Activated T-cell treated with anti-CD3 and anti-CD28 coated beads for 1 hour (primary cell): Measurements from ENCODE around the gene AP2S1.
"Not testable (repeated sequence)": the region's sequence is repeated elsewhere in the genome, so short reads cannot be mapped to it uniquely, and the experiment has no call there.

ENCODE experiments used
- DNase-seq: peaks from one replicate; pipeline ENCODE4 v3.0.0-alpha.2; 2020; ENCODE audit warnings: low read depth

The AP2S1 gene

DNA sequence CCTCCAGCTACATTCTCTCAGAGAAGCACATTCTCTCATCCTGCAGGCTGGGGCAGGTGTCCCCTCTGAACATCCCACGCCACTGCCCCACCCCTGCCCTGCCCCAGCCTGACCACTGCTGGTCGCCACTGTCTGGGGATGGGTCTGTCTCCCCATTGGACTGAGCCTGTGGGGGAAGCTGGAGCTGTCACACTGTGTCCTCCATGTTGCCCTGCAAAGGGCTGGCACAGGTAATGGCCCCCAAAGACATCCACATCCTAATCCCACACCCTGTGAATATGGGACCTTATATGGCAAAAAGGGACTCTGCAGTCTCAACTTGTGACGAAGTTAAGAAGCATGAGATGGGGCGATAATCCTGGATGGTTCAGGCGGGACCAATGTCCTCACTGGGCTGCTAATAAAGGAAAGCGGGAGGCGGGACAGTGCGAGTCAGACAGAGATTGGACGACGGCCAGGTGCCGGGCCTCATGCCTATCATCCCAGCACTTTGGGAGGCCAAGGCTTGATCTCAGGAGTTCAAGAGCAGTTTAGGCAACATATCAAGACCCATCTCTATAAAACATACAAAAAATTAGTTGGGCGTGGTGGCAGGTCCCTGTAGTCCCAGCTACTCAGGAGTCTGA lies 9.1 kb downstream of the AP2S1 start:
- no peak for DNase-seq

DNA sequence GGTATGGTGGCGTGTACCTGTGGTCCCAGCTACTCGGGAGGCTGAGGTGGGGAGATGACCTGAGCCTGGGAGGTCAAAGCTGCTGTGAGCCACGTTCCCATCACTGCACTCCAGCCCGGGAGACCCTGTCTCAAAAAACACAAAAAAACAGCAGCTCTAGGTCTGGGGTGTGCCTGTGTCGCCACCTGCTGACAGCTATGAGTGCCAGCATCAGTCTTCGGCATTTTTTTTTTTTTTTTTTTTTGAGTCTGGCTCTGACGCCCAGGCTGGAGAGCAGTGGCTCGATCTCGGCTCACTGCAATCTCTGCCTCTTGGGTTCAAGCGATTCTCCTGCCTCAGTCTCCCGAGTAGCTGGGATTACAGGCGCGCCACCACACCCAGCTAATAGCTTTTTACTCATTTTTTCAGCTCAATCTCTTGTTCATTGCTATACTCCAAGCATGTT lies 10.1 kb downstream of the AP2S1 start:
- peak; percentile 33 for DNase-seq

DNA sequence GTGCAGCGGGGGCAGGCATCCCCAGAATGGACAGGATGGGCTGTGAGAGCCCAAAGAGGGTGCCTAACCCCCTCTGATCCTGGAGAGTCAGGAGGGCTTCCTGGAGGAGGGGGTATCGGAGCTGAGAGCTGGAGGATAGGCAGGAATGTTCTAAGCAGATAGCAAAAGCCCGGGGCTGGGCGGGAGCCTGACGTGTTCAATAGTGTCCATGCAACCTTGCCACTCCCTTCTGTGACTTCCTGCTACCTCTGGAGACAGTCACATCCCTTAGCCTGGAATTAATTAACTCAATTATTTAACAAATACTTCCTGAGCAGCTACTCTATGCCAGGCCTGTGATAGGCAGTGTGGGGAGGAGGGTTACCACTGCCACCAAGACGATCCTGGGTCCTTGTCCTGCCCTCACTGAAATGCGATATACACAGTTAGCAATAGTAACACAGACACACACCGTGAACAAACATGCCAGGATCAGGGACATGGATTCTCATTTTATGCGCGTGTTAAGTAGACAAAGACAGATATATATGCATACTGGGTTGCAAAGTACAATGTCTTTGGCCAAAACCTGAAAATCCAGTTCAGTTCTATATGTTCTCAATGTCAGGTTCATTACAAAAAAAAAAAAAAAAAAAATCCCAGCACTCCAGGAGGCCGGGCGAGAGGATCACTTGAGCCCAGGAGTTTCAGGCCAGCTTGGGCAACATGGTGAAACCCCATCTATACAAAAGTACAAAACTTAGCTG lies 10.7 kb downstream of the AP2S1 start:
- DNase-seq, result no peak

DNA sequence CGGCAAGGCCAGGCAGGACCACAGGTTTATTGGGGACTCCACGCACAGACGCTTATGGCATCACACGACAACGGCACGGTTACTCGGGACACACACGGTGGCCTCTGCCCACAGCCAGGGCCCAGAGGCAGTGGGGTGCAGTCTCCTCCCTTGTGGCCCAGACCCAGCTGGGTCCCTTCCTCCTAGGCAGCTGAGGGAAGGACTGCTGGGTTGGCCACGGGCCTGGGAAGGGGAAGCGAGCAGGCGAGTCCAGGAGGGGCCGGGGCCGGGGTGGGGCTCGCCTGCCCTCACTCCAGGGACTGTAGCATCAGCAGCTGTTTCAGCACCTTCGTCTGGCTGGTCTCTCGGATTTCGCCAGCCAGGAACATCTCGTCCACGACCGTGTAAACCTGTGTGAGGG lies 12.5 kb downstream of the AP2S1 start:
- DNase-seq, result no peak

DNA sequence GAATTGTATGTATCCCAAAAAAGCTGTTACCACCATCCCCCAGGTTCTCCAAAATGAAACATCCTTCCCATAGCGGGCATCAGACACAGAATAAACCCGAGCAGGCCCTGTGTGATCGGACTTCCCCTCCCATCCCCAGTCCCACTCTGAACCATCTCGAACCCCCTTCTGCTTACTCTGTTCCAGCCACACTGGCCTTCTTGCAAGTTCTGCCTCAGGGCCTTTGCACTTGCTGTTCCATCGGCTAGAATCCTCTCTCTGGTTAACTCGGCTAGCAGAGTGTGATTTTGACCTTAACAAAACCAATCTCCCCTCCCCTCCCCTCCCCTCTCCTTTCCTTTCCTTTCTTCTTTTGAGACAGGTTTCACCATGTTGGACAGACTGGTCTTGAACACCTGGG lies 15.7 kb downstream of the AP2S1 start:
- no peak for DNase-seq

DNA sequence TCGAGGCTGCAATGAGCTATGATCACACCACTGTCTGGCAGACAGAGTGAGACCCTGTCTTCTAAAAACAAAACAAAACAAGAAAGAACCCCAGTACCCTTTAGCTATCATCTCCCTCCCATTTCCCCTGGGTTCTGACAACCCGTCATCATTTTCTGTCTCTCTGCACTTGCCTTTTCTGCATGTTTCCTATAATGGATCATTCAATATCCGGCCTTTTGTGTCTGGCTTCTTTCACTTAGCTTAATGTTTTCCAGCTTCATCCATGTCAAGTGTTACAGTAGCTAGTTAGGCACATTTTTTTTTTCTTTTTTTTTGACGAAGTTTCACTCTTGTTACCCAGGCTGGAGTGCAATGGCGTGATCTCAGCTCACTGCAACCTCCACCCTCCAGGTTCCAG lies 16.5 kb downstream of the AP2S1 start:
- DNase-seq, result no peak

DNA sequence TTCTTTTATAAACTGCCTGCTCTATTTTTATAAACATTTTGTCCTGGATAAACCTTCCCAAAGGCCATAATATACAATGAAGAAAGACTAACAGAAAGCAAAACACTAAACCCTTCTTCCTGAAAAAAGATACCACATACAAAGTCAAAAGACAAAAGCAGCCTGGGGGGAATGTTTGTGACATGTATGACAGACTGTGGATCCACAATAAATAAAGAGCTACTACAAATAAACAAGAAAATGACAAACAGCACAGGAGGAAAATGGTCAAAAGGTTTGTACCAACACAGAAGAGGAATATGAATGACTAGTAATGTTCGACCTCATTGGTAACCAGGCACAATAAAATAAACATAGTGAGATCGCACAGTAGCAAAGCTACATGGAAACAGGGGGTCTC lies 19.8 kb downstream of the AP2S1 start:
- no peak for DNase-seq

DNA sequence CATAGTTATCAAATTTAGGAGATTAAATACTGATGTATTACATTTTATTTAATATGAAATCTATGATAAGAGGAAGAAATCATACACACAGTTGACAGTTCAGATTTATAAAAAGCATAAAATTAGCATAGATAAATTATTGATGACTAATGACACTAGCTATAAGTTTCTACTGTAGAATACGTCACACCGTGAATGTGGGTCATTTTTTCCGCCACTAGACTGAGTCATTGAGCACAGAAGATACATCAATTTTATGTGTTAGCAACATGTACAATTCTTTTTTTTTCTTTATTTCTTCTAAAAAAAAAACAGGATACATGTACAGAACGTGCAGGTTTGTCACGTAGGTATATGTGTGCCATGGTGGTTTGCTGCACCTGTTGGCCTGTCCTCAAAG lies 22.2 kb downstream of the AP2S1 start:
- DNase-seq, result no peak

DNA sequence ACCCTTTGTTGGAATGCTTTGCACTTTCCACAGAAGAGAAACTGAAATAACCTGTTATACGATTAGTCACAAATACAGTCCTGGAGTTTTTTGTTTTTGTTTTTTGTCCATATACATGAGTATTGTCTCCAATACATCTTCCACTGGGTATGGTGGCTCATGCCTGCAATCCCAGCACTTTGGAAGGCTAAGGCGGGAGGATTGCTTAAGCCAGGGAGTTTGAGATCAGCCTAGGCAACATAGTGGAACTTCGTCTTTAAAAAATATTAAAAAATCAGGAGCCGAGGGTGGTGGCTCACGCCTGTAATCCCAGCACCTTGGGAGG lies 25.0 kb downstream of the AP2S1 start:
- DNase-seq, result no peak

DNA sequence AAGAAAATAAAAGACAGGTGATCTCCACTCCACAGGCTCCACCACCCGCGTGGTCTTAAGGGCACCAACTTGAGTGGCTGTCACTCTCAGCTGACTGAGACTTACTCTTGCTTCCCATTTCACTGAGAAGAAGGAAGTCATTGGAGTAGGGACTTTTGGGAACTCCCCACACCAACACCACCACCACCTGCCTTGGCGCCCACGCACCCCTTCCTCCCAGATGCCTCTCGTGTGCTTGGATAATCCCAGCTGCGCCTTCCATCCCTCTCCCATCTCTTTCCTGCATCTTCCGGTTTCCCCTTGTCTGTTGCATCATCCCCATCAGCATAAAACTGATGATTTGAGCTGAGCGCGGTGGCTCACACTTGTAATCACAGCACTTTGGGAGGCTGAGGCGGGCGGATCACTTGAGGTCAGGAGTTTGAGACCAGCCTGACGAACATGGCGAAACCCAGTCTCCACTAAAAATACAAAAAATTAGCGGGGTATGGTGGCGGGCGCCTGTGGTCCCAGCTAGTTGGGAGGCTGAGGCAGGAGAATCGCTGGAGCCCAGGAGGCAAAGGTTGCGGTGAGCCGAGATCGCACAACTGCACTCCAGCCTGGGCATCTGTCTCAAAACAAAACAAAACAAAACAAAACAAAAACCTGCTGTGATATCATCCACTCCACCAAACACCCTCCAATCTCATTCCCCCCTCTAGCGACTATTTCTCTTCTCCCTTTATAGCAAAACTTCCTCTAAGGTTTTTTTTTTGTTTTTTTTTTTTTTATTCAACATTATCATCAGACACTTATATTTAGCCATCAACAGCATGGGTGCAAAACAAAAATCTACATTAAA lies 25.5 kb downstream of the AP2S1 start:
- DNase-seq, result no peak

DNA sequence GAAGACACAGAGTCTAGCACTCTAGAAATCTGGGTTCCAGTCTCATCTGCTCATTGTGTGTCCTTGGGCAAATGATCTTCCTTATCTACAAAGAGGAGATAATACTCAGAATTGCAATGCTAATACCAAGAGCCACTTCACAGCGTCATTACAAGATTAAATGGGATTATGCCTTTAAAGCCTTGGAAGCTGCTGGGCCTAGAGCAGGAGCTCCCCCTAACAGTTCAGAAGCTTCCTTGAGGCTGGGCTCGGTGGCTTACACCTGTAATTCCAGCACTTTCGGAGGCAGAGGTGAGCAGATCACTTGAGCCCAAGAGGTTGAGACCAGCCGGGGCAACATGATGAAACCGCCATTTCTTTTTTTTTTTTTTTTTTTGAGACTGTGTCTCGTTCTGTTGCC lies 27.6 kb downstream of the AP2S1 start:
- no peak for DNase-seq

DNA sequence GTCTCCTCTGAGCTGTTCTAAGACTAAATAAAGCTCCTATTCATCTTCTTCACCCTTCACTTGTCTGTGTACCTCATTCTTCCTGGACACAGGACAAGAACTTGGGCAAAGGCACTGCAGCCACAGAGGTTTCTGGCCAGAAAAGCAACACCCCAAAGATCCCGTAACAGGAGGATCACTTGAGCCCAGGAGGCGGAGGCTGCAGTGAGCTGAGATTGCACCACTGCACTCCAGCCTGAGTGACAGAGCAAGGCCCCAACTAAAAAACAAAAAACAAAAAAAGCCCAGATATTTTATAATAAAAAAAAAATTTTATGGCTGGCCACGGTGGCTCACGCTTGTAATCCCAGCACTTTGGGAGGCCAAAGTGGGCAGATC lies 28.2 kb downstream of the AP2S1 start:
- not testable (repeated sequence) for DNase-seq

DNA sequence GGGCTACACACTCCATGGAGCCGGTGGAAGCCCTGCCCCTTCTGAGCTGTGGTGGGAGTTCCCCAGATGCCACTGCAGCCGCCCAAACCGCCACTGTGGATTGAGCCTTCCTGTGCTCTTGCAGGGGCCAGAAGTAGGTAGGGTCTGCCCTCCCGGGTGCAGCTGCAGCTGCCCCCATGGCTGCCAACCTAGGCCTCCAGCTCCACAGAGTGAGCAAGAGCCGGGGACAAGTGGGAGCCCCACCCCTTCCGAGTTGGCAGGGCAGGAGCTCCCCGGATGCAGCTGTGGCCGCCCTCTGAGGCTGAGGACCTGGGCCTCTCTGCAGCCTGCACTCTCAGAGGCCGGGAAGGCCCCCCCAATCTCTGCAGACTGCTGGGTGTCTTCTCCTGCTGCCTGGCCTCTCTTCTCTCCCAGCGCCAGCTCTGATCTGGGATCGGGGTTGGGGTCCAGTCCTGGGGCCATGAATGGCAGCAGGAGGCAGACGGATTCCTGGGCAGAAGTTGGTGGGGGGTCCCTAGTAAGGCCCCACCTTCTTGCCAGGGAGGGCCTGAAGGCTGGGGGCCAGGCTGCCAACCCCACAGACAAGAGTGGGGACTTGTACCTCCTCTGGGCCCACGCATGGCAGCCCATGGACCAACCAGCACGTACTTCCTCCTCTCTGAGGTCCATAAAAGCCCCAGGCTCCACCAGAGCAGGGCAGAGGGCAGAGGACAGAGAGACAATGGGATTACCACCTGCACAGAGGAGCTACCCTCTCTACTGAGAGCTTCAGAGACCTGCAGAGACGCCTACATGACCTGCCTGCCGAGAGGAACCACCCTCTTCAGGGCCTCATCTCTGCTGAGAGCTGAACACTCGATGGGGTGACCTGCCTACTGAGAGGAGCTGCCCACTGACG lies 28.9 kb downstream of the AP2S1 start:
- peak; percentile 45 for DNase-seq

DNA sequence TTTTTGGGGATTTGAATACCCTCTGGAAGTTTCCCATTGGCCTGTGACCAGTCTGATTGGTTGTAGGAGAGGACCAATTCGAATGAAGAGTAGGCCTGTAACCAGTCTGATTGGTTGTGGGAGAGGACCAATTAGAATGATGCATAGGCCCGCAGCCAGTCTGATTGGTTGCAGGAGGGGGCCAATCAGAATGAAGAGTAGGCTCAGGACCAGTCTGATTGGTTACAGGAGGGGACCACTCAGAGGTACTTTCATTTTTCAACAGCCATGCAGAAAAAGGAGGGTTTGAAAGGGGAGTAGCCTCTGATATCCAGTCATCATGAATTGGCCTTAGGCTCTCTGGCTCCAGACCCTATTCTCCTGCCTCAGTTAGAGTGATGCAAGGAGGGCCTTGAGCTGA lies 31.8 kb downstream of the AP2S1 start:
- no peak for DNase-seq

DNA sequence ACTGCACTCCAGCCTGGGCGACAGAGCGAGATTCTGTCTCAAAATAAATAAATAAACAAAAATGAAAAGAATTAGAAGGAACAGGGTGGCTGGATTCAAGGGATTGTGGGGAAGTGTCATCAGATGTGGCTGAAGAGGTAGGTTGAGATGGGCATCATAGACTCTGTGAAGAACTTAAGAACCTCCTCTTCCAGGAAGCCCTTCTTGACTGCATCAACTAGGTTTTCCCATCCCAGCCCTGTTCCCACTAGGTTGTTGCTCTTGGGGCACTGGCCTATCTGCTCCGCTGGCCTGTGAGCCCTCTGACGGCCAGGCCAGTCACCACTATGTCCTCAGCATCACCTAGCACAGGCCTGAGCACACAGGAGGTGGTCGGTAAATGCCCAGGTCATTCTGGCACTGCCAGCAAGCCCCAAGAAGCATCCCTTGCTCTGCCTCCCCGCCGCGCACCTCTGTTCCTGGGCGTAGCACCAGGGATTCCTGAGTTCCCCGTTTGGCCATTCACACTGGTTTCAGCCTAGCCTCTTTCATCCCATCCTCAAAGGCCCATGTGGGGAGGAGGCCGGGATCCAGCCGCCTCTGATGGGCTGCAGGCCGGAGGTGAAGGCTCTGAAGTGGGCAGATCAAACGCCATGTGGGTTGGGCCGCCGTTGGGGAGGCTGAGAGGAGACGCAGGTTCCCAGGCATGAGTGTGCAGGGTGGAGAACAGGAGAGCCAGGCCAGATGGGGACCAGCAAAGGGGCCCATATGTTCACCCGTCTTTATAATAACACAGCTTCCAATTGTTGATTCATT lies 34.6 kb downstream of the AP2S1 start:
- no peak for DNase-seq

DNA sequence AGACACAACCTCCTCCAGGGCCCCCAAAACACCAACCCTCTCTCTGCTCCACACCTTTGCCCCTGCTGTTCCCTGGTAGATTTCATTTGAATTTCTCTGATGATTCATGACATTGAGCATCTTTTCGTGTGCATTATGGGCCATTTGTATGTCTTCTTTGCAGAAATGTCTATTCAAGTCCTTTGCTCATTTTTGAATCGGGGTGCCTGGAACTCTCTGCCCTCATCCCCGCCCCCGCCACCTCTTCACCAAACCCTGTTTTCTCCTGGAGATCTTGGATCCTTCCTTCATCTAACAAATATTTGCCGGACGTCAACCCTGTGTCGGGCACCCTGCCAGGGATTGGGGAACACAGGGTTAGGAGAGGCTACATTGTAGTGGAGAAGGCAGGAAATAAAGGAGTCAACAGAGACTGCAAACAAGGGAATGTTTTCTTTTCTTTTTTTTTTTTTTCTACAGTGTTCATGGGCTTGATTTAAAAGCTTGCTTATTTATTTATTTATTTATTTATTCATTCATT lies 36.7 kb downstream of the AP2S1 start:
- DNase-seq, result no peak

DNA sequence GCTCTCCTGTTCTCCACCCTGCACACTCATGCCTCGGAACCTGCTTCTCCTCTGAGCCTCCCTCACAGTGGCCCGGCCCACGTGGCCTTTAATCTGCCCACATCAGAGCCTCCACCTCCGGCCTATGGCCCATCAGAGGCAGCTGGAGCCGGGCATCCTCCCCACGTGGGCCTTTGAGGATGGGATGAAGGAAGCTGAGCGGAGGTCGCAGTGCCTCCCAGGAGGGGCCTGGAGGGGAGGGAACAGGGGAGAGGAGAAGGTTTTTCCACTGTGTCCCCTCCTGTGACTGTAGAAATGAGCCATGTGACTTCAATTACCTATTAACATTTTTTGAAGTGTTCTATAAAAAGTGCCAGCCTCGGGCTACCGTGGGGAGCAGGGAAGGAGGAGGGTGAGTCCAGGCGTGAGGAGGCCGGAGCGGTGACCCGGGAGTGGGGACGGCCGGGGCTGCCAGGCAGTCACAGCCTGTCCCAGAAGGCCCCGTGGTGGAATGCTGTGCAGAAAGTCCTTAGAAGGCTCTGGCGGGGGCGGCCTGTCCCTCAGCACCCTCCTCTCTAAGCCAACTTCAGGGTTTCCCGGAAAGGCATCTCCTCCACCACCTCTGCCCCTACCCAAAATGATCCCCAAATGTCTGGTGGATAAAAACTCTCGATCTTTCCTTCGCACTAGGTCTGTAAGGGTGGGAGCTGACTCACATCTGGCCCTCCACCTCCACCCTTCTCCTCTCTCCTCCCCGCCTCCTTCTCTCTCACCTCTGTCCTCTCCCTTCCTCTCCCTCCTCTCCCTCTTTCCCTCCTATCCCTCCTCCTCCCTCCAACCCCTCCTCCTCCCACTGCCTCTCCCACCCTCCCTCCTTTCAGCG lies 37.4 kb downstream of the AP2S1 start:
- DNase-seq, result no peak

DNA sequence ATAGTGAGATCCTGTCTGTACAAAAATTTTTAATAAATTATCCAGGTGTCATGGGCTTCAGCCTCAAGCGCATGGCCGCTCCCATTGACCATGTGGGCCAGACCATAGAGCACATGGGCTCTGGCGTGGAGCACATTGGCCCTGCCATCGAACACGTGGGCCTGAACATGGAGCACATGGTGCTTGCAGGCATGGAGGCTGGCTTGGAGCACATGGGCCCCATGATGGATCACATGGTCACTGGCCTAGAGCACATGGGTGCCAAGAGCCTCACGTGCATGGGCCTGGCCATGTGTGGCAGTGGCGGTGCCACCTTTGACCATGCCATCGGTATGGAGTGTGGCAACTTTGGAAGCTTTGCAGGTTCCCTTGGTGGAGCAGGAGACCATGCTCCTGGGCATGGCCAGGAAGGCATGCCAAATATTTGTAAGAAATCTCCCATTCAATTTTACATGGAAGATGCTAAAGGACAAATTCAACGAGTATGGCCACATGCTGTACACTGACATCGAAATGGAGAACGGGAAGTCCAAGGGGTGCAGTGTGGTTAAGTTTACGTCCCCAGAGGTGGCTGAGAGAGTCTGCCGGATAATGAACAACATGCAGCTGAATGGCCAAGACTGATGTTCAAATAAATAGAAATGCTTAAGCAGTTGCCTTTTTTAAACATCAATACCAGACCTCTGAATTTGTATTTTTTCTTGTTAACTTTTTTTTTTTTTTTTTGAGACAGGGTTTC lies 40.9 kb downstream of the AP2S1 start:
- DNase-seq, result no peak

DNA sequence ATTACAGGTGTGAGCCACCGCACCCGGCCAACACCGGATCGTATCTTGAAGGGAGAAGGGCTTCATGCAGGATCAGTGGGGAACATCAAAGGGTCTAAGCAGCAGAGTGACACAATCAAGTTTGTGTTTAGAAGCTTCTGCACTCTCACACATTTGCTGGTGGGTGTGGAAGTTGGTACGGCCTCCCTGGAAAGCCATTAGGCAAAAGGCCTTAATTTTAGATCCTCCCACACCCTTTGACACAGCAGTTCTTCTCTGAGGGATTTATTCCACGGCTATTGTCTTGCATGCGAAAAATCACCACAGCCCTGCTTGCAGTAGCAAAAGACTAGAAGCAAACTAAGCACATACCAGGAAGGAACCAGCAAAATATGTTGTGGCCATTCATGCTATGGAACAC lies 44.0 kb downstream of the AP2S1 start:
- DNase-seq, result no peak
